ENCODE results near the gene PTPRC. TPM values are rescaled to one million over a fixed set of nuclear protein-coding genes. Genes with fewer than 3 reads are reported as not detected.

PTPRC gene
- total RNA-seq, 1 experiment from 2014 or later: 1.4 TPM

DNA sequence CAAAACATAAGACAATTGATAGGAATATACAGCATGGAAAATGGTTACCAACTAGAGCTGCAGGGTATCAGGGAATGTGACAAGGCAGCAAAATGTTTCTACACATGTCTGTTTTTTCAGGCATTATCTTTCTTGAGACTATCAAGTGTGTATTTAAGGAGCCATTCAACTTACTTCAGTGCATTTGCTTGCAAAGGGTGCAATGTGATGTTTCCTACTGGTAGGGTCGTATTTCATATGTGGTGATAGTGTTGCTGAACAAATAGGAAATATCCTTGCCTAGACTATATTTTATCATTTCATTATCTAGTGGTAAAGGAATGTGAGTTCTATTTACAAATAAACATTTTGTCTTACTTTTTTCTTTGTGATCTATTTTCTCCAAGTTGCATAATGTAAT is 42.4 kb downstream of the PTPRC start:
- no peak overlapping the region for H3K4me3 ChIP-seq (ENCODE audit: low read depth in 2 of 2, low read length in 2 of 2)
- in situ Hi-C loops (cut with HindIII; ENCODE audit: low pct_unique_long_range_greater_than_20kb, low sequenced_read_pairs): no loop called here
- no peak for DNase-seq (ENCODE audit: low read depth, low spot score)
- no peaks in the 10 kb centered on the region for H3K9me3 ChIP-seq (ENCODE audit: control insufficient read depth, insufficient read depth, low read depth, low read length)
- BruUV-seq (replicated peaks): no TSS peak
- ChIA-PET CTCF (interaction anchor here (0.7 kb wide), 1 partner anchor 766 kb away, joined by 3 read pairs; no protein-coding TSS in a partner anchor), POLR2A (interaction anchor here (0.6 kb wide), 2 partner anchors 564 to 767 kb away, joined by 3 to 6 read pairs; no protein-coding TSS in a partner anchor)
- ATAC-seq: no peak
- no peaks in the 10 kb centered on the region for H3K36me3 ChIP-seq (ENCODE audit: control insufficient read depth, insufficient read depth, low read length)
- H3K27ac ChIP-seq (ENCODE audit: low read length): peak overlapping the region; percentile 80; the same call in 1 of the 2 replicates
- no peaks in the 10 kb centered on the region for H3K27me3 ChIP-seq (ENCODE audit: control insufficient read depth, insufficient read depth, low read length)
- TF ChIP-seq SIN3A (IDR thresholded peaks at IDR 0.05; ENCODE audit: borderline replicate concordance, insufficient read depth, low read depth, low read length) (no peak), POLR2AphosphoS5 (IDR thresholded peaks at IDR 0.05; ENCODE audit: low read depth, low read length) (no peak), TCF7L2 (IDR thresholded peaks at IDR 0.05; ENCODE audit: low read depth, low read length) (no peak)
- TF ChIP-seq, protein P1, sequence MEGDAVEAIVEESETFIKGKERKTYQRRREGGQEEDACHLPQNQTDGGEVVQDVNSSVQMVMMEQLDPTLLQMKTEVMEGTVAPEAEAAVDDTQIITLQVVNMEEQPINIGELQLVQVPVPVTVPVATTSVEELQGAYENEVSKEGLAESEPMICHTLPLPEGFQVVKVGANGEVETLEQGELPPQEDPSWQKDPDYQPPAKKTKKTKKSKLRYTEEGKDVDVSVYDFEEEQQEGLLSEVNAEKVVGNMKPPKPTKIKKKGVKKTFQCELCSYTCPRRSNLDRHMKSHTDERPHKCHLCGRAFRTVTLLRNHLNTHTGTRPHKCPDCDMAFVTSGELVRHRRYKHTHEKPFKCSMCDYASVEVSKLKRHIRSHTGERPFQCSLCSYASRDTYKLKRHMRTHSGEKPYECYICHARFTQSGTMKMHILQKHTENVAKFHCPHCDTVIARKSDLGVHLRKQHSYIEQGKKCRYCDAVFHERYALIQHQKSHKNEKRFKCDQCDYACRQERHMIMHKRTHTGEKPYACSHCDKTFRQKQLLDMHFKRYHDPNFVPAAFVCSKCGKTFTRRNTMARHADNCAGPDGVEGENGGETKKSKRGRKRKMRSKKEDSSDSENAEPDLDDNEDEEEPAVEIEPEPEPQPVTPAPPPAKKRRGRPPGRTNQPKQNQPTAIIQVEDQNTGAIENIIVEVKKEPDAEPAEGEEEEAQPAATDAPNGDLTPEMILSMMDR (IDR thresholded peaks at IDR 0.05): no peak
- TF ChIP-seq, protein P2, sequence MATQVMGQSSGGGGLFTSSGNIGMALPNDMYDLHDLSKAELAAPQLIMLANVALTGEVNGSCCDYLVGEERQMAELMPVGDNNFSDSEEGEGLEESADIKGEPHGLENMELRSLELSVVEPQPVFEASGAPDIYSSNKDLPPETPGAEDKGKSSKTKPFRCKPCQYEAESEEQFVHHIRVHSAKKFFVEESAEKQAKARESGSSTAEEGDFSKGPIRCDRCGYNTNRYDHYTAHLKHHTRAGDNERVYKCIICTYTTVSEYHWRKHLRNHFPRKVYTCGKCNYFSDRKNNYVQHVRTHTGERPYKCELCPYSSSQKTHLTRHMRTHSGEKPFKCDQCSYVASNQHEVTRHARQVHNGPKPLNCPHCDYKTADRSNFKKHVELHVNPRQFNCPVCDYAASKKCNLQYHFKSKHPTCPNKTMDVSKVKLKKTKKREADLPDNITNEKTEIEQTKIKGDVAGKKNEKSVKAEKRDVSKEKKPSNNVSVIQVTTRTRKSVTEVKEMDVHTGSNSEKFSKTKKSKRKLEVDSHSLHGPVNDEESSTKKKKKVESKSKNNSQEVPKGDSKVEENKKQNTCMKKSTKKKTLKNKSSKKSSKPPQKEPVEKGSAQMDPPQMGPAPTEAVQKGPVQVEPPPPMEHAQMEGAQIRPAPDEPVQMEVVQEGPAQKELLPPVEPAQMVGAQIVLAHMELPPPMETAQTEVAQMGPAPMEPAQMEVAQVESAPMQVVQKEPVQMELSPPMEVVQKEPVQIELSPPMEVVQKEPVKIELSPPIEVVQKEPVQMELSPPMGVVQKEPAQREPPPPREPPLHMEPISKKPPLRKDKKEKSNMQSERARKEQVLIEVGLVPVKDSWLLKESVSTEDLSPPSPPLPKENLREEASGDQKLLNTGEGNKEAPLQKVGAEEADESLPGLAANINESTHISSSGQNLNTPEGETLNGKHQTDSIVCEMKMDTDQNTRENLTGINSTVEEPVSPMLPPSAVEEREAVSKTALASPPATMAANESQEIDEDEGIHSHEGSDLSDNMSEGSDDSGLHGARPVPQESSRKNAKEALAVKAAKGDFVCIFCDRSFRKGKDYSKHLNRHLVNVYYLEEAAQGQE (IDR thresholded peaks at IDR 0.05; ENCODE audit: insufficient read depth in 1 of 2, low read depth in 2 of 2, low read length in 1 of 2): no peak
- H3K4me1 ChIP-seq (ENCODE audit: control insufficient read depth, insufficient read depth, low read length): peaks cover 15% of the 10 kb centered on the region
- intact Hi-C loops (cut with micrococcal nuclease; ENCODE audit: unreplicated experiment): loop anchor here (5.0 to 10.0 kb wide), 5 partner anchors 214 to 1156 kb away; no protein-coding TSS in a partner anchor

DNA sequence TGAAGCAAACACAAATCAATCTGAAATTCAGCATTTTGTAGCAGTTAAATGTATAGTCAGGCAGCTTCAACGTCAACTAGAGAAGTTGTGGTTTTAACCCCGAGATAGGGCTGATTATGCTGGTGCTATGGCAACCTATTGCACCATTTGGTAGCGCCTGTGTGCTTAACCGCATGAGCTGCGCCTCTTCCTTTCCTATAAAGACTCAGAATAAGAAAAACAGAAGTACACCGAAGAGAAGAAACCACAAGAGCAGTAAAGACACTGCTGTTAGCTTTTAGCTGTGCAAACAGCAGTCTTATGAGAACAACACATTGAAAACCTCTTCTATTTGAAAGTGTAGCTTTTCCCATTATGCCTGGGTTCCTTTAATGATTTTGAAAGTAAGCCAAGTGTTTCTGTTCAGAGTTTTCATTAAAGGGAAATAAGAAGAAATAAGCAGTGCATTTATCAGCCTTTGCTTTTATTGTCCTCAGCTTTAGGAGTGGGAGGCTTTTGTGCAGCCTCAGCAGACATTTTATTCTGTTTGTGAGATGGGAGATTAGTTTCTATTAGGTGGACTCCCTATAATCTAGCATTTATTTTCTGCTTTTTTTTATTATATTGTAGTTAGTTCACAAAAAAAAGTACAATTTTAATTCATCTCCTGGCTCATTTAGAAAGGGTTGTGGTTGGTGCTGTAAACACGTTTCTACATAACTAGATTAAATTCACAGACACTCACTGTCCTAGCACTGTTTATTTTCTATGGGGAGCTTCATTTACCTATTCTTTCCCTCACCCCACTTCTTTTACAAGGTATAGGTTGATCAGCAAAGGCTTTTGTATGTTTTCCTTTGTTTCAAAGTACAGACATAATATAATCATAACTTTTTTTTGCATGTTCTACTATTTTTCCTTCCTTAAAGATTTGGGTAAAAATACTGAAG is 43.3 kb downstream of the PTPRC start:
- H3K27me3 ChIP-seq (ENCODE audit: control insufficient read depth, insufficient read depth, low read length): no peaks in the 10 kb centered on the region
- in situ Hi-C loops (cut with HindIII; ENCODE audit: low pct_unique_long_range_greater_than_20kb, low sequenced_read_pairs): no loop called here
- ChIA-PET CTCF (interaction anchor here (0.7 kb wide), 1 partner anchor 767 kb away, joined by 3 read pairs; no protein-coding TSS in a partner anchor), POLR2A (interaction anchor here (0.6 kb wide), 3 partner anchors 26 to 768 kb away, joined by 3 to 6 read pairs (median 3); no protein-coding TSS in a partner anchor)
- peaks cover 15% of the 10 kb centered on the region for H3K4me1 ChIP-seq (ENCODE audit: control insufficient read depth, insufficient read depth, low read length)
- peak; percentile 74 for TF ChIP-seq TCF7L2 (IDR thresholded peaks at IDR 0.05; ENCODE audit: low read depth, low read length)
- TF ChIP-seq SIN3A (IDR thresholded peaks at IDR 0.05; ENCODE audit: borderline replicate concordance, insufficient read depth, low read depth, low read length): no peak
- H3K36me3 ChIP-seq (ENCODE audit: control insufficient read depth, insufficient read depth, low read length): no peaks in the 10 kb centered on the region
- DNase-seq (ENCODE audit: low read depth, low spot score) (no peak), ATAC-seq (peak; percentile 96)
- peak overlapping the region; percentile 80 for H3K27ac ChIP-seq (ENCODE audit: low read length)
- no TSS peak for BruUV-seq (replicated peaks)
- H3K4me3 ChIP-seq (ENCODE audit: low read depth in 2 of 2, low read length in 2 of 2): peak overlapping the region; percentile 15 to 41
- intact Hi-C loops (cut with micrococcal nuclease; ENCODE audit: unreplicated experiment): loop anchor here (5.0 to 10.0 kb wide), 5 partner anchors 215 to 1157 kb away; no protein-coding TSS in a partner anchor
- no peaks in the 10 kb centered on the region for H3K9me3 ChIP-seq (ENCODE audit: control insufficient read depth, insufficient read depth, low read depth, low read length)
